GM21381 (cell line): ENCODE measurements around the gene HK1.

Source experiments
- ATAC-seq: cut with Tn5 transposase; IDR thresholded peaks from one replicate; pipeline ENCODE4 v1.9.1; 2021; ENCODE audit warnings: mild to moderate bottlenecking, moderate library complexity; ENCODE audit not compliant: unreplicated experiment

The HK1 gene

GRCh38 chr10:69397972-69398371, 119.7 kb downstream of the HK1 start:
- ATAC-seq, result no peak

DNA sequence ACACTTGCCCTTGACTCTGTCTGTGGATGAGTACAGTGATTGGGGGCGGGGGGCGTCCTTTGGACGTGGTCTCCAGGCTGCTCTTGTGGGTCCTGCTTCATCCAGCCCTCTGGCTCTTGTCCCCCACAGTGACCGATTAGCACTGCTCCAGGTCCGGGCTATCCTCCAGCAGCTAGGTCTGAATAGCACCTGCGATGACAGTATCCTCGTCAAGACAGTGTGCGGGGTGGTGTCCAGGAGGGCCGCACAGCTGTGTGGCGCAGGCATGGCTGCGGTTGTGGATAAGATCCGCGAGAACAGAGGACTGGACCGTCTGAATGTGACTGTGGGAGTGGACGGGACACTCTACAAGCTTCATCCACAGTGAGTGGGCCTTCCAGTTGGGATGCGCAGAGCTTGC, 120.2 kb downstream of the HK1 start:
- ATAC-seq, result no peak

GRCh38 chr10:69400936-69401335, 122.6 kb downstream of the HK1 start:
- no peak for ATAC-seq

DNA sequence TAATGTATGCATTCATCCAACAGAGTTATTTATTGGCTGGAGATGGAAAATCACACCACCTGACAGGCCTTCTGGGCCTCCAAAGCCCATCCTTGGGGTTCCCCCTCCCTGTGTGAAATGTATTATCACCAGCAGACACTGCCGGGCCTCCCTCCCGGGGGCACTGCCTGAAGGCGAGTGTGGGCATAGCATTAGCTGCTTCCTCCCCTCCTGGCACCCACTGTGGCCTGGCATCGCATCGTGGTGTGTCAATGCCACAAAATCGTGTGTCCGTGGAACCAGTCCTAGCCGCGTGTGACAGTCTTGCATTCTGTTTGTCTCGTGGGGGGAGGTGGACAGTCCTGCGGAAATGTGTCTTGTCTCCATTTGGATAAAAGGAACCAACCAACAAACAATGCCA, 123.1 kb downstream of the HK1 start:
- ATAC-seq, result no peak

GRCh38 chr10:69402386-69402785, 124.1 kb downstream of the HK1 start:
- ATAC-seq, result no peak

DNA sequence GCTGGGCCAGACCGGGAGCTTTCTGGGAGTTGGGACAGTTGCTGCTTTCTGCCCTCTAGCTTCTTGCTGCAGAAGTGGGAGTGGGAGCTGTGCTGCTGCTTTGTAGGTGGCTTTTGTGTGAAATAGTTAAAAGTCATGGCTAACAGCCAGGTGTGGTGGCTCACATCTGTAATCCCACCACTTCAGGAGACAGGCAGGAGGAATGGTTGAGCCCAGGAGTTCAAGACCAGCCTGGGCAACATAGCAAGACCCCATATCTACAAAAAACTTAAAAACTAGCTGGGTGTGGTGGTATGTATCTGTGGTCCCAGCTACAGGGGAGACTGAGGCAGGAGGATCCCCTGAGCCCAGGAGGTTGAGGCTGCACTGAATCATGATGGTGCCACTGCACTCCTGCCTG, 124.8 kb downstream of the HK1 start:
- no peak for ATAC-seq

DNA sequence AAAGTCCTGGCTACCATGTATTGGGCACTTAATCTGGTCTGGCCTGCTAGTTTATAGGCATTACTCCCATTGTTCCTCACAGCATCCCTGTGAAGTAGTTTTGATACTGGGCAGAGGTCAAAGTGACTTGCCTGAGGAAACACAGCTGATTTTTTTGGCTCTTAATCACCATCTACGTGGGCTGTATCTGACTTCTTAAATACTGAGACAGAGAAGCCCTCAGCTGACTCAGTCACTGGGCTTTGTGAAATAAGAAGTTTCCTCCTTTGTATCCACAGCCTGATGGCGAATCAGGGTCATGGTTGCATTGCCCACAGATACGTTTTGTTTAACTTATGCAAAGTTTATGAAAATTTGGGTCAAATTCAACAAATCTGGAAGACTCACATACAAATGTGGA, 125.2 kb downstream of the HK1 start:
- ATAC-seq, result no peak

DNA sequence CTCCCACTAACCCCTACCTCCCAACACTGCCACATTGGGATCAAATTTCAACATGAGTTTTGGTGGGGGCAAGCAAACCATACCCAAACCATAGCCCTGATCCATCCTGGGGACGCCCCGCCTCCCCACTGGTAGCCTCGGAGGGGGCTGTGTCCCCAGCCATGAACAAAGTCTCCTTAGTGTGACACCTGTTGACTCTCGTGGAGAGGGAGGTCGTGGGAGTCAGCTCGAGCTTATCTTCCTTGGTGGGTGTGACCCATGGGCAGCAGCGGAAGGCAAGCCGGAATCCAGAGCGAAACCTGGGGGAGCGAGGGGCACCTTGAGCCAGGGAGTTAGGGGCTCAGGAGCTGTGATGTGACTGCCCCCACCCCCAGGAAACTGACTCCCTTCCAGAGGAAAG, 126.5 kb downstream of the HK1 start:
- no peak for ATAC-seq

DNA sequence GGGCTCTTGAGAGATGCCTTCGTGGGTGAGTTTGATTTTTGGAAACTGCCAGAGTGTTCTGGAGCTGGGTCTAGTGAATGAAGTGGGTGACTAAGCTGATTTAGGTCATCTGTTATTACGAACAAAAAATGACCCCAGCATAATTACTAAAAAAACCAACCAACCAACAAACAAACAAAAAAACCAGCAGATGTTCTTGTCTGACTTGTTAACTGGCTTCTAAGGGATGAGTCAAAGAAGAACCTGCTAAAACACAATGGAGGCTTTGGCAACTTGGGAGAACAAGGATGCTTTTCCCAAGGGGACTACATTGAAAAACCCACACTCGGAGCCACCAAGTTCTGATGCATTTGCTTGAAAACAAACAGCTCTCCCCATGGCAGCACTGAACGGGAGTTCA, 126.9 kb downstream of the HK1 start:
- no peak for ATAC-seq

DNA sequence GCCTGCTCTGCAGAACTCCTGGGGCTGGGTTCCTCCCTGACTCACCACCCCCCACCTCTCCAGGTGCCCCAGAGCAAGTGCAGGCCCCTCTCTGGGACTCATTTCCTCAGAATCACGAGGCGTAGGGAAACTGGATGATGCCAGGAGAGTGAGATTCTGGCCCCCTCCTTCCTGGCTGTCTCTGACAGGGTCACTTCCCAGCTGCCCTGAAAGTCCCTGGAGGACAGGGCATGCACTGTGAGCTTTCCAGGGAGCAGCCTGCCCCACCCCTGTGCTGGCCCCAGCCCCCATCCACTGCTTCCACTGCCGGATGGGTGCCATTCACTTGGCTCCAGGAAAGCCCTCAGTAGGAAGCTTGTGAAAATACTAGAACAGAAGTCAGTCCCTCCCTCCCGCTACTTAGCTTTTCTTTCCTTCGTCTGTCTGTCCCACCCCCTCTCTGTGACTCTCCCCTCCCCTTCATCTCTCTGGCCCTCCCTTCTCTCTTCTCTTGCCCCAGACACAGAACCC, 128.1 kb downstream of the HK1 start:
- ATAC-seq, result no peak

DNA sequence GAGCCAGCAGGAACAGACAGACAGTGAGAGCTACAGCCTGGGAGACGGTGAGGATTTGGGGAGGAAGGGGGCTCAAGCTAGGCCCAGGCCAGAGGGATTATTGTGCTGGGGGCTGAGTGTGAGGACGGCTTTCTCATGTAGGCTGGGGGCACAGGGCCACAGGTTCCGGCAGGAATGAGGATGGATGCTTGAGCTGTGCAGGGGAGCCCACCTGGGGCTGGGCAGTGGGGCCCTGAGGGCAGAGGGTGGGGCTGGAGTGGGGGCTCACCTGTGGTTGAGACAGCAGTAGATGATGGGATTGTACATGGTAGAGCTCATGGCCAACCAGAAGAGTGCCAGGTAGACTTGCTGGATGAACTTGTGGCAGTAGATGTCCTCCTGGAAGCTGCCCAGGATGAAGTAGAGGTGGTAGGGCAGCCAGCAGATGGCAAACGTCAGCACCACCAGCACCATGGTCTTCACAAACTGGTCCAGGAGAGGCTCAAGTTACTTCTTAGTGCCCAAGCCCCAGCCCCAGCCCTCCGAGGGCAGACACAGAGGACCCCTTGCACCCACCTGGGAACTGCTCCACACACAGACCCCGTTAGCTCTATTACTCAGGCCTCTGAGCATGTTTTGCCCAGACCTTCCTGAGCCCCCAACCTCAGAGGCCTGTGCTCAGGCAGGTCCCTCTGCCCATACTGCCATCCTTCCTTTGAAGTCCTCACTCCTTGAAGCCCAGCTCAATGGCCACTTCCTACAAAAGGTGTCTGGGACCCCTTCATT, 128.7 kb downstream of the HK1 start:
- ATAC-seq, result no peak

- no peak for ATAC-seq
Measured at GRCh38 chr10:69407621-69408301, 129.5 kb downstream of the HK1 start.

DNA sequence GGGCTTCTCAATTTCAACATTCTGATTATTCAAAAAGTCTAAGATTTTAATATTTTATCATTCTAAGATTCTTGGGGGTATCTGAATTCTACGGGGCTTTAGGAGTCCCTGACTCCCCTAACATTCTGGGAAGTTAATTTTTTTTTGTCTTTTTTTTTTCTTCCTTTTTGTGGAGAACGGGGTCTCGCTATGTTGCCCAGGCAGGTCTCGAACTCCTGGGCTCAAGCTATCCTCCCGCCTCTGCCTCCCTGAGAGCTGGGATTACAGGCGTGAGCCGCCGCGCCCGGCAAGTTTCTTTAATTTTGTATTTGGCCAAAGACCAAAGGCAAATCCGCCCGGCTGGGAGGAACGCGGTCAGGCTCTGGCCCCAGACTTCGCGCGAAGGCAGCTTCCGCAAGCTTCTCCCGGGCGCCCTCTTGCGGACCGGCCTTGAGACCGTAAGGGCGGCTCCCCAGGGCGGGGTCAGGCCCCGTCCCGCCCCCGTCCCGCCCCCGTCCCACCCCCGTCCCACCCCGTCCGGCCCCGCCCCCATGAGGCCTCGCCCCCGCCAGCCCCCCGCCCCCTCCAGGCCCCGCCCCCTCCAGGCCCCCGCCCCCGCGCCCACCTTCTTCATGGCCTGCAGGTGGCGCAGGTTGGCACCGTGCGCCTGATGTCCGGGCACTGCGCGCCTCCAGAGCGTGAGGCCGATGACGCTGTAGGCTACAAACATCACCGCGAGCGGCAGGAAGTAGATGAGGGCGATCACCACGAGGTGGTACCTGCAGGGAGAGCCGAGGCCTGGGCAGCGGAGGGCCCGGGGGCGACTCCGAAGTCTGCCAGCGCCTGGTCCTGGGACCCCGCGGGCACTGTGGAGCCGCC, 130.3 kb downstream of the HK1 start:
- peak; percentile 81 for ATAC-seq

GRCh38 chr10:69409176-69409495, 130.8 kb downstream of the HK1 start:
- ATAC-seq, result no peak

DNA sequence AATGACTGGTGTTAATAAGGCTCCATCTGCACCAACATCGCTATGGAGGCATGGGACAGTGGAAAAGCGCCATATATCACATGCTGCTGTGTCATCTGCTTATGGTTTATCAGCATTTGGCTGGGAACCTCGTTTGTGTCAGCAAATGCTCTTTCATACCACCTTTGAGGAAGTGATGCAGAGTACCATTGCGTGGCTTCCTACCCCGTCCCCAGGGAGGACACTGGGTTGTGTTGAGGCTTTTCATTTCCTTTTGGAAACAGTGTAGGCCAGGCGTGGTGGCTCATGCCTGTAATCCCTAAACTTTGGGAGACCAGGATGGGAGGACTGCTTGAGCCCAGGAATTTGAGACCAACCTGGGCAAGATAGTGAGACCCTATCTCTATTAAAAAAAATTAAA, 131.7 kb downstream of the HK1 start:
- no peak for ATAC-seq

- no peak for ATAC-seq
Measured at GRCh38 chr10:69410487-69410886, 132.2 kb downstream of the HK1 start.

DNA sequence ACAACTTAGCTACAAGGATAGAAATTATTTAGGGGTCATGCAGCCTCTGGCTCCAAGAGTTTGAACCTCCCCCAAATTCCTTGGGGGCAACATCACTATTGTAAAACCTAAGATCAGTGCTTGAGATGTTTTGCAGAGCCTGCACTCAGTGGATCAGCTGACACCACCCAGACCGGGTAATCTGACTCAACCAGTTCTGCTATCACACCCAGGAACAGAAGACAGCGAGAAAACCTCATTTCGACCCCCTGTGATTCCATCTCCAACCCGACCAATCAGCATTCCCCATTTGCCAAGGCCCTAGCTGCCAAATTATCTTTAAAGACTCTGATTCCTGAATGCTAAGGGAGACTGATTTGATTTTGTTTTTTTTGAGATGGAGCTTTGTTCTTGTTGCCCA, 133.2 kb downstream of the HK1 start:
- no peak for ATAC-seq

- ATAC-seq, result no peak
Measured at GRCh38 chr10:69412232-69412790, 134.0 kb downstream of the HK1 start.

GRCh38 chr10:69413221-69413865, 135.0 kb downstream of the HK1 start:
- no peak for ATAC-seq

DNA sequence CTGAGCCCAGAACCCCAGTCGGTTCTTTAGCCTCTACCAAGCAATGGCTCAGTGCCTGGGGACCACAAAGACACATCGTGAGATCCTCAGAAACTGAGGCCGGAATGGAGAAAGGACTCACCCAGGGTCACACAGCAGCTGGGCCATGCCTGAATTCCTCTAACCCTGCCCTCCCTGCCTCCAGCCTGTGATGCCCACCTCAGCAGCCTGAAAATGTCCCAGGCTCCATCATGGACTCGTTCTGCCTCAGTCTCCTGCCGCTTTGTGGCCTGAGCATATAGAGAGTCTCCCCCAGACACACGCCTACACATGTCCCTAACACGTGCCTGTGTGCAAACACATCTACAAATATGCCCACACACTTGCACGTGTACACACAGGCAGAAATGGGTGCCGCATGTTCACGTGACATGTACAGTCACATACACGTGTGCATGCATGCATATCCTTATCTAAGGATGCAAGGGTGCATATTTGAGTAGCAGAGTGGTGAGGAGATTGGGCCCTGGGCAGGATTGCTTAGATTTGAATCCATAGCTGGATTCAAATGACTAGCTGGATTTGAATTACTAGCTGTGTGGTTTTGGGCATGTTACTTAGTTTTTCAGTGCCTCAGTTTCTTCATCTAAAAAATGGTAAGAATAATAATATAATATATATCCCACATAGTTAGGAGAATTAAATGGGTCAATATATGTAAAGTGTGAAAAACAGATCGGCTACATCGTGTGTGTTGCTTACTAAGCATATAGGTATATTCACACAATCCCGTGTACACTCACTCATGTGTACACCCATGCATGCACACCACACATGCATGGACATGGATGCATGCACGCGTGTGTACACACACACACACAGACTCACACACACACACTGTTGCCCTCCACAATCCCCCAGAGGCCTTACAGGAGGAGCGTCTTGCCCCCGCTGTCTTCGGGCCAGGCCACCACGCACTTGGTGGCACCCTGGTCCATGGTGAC, 136.0 kb downstream of the HK1 start:
- no peak for ATAC-seq
